ENCODE measurements around the gene SDSL.
A peak's percentile ranks its signal among the peaks of the same experiment; 100 is the strongest.

Gene SDSL

GRCh38 chr12:113459981-113460380 is 37.8 kb downstream of the SDSL start:
- in situ Hi-C loops (cut with MboI; ENCODE audit: low pct_unique_long_range_greater_than_20kb, low sequenced_read_pairs, unreplicated experiment) = loop anchor here (25.0 kb wide), 2 partner anchors 952 to 1227 kb away; partner anchors contain the start of genes TBX3 and TBX5

GRCh38 chr12:113461666-113462065 is 39.5 kb downstream of the SDSL start:
- TF ChIP-seq CTCF (IDR thresholded peaks at IDR 0.05; ENCODE audit: extremely low read depth, insufficient read depth, missing control alignments) = peak; percentile 37
- in situ Hi-C loops (cut with MboI; ENCODE audit: low pct_unique_long_range_greater_than_20kb, low sequenced_read_pairs, unreplicated experiment) = loop anchor here (25.0 kb wide), 2 partner anchors 951 to 1226 kb away; partner anchors contain the start of genes TBX3 and TBX5
- no peak for DNase-seq (ENCODE audit: low spot score)

More at GRCh38 chr12:113459981-113460380, 37.8 kb downstream of the SDSL start:
- no peak for TF ChIP-seq CTCF (IDR thresholded peaks at IDR 0.05; ENCODE audit: extremely low read depth, insufficient read depth, missing control alignments)
- DNase-seq (ENCODE audit: low spot score) = no peak

GRCh38 chr12:113462117-113462774 is 40.1 kb downstream of the SDSL start:
- in situ Hi-C loops (cut with MboI; ENCODE audit: low pct_unique_long_range_greater_than_20kb, low sequenced_read_pairs, unreplicated experiment) = loop anchor here (25.0 kb wide), 2 partner anchors 950 to 1225 kb away; partner anchors contain the start of genes TBX3 and TBX5
- peak; percentile 93 for TF ChIP-seq CTCF (IDR thresholded peaks at IDR 0.05; ENCODE audit: extremely low read depth, insufficient read depth, missing control alignments)
- peak; percentile 82 for DNase-seq (ENCODE audit: low spot score)

- TF ChIP-seq CTCF (IDR thresholded peaks at IDR 0.05; ENCODE audit: extremely low read depth, insufficient read depth, missing control alignments) = no peak
- no peak for DNase-seq (ENCODE audit: low spot score)
- in situ Hi-C loops (cut with MboI; ENCODE audit: low pct_unique_long_range_greater_than_20kb, low sequenced_read_pairs, unreplicated experiment) = loop anchor here (25.0 kb wide), 2 partner anchors 949 to 1224 kb away; partner anchors contain the start of genes TBX3 and TBX5
Measured at GRCh38 chr12:113462998-113463745, 41.0 kb downstream of the SDSL start.

GRCh38 chr12:113463746-113464451 is 41.7 kb downstream of the SDSL start:
- TF ChIP-seq CTCF (IDR thresholded peaks at IDR 0.05; ENCODE audit: extremely low read depth, insufficient read depth, missing control alignments) = no peak
- no peak for DNase-seq (ENCODE audit: low spot score)
- in situ Hi-C loops (cut with MboI; ENCODE audit: low pct_unique_long_range_greater_than_20kb, low sequenced_read_pairs, unreplicated experiment) = loop anchor here (25.0 kb wide), 2 partner anchors 948 to 1223 kb away; partner anchors contain the start of genes TBX3 and TBX5

- no peak for DNase-seq (ENCODE audit: low spot score)
- in situ Hi-C loops (cut with MboI; ENCODE audit: low pct_unique_long_range_greater_than_20kb, low sequenced_read_pairs, unreplicated experiment) = loop anchor here (25.0 kb wide), 2 partner anchors 948 to 1223 kb away; partner anchors contain the start of genes TBX3 and TBX5
- TF ChIP-seq CTCF (IDR thresholded peaks at IDR 0.05; ENCODE audit: extremely low read depth, insufficient read depth, missing control alignments) = no peak
Measured at GRCh38 chr12:113464452-113464775, 42.2 kb downstream of the SDSL start.

Data from GM13977 (cell line).